Endothelial cell of umbilical vein (primary cell): Measurements from ENCODE around the gene MMP19. TPM values are rescaled to one million over a fixed set of nuclear protein-coding genes. Genes with fewer than 3 reads are reported as not detected.

Experiments used
- BruUV-seq: library from RNA; stranded (reverse); fragments of 400-500 nt; replicated peaks from 2 replicates; lab custom pipeline; 2021; lab: Mats Ljungman, UMichigan
- CTCF ChIA-PET: fragments of 300-600, 350-600 bp; sonication (Branson Sonifier 250); formaldehyde crosslinking; loops from one replicate; lab custom pipeline; 2021; ENCODE audit warnings: antibody characterized with exemption, inconsistent platforms; lab: Charles Lee
- POLR2A ChIA-PET: fragments of 300-600, 350-600 bp; sonication (Branson Sonifier 250); formaldehyde crosslinking; loops from one replicate; lab custom pipeline; 2021; ENCODE audit warnings: antibody characterized with exemption, inconsistent platforms; lab: Charles Lee
- DNase-seq: peaks from one replicate; pipeline ENCODE4 v3.0.0-alpha.2; 2011; ENCODE audit warnings: low read depth, low spot score
- FAIRE-seq: peaks from 2 replicates; lab custom pipeline; 2011; peaks lifted over from hg19 to GRCh38; lab: Jason Lieb, UNC
- H2AFZ ChIP-seq: 2 replicates; pipeline ENCODE4 v1.6.0; 2012; ENCODE audit warnings: low read depth, low read length, control low read depth, inconsistent platforms
- H3K27ac ChIP-seq: 2 replicates; pipeline ENCODE4 v1.5.1; 2011; ENCODE audit warnings: low read depth, mild to moderate bottlenecking, control low read depth, low read length, moderate library complexity; ENCODE audit not compliant: insufficient read depth
- H3K27me3 ChIP-seq, 2 experiments: 2 replicates each; pipeline versions ENCODE4 v1.6.0 to v1.6.1; 2011; ENCODE audit warnings: low read length in 2 of 2, mixed read lengths in 1 of 2; ENCODE audit not compliant: control insufficient read depth in 2 of 2, insufficient read depth in 2 of 2
- H3K36me3 ChIP-seq, 2 experiments: 2 replicates in 1 of 2; 3 replicates in 1 of 2; pipeline ENCODE4 v1.5.1; 2011; ENCODE audit warnings: low read length in 2 of 2, mild to moderate bottlenecking in 1 of 2, moderate library complexity in 1 of 2; ENCODE audit not compliant: control insufficient read depth in 2 of 2, insufficient read depth in 2 of 2; ENCODE audit errors: extremely low read depth in 1 of 2
- H3K4me1 ChIP-seq: 3 replicates; pipeline ENCODE4 v1.5.1; 2011; ENCODE audit warnings: mild to moderate bottlenecking, low read length; ENCODE audit not compliant: control insufficient read depth, insufficient read depth; ENCODE audit errors: extremely low read depth
- H3K4me2 ChIP-seq: 2 replicates; pipeline ENCODE4 v1.6.1; 2011; ENCODE audit warnings: low read length, control low read depth, mixed read lengths; ENCODE audit not compliant: insufficient read depth
- H3K4me3 ChIP-seq, 3 experiments: fragments of 200-600 bp in 1 of 3; sonication (generic), shearing (Covaris generic) in 1 of 3; replicated peaks in 1 of 3; 2 replicates each; pipeline ENCODE4 v1.5.1; 2011 to 2016; ENCODE audit warnings: control low read depth in 3 of 3, low read length in 3 of 3, mild to moderate bottlenecking in 2 of 3, inconsistent platforms in 1 of 3, low read depth in 1 of 3, moderate library complexity in 1 of 3; ENCODE audit not compliant: insufficient read depth in 1 of 3
- H3K79me2 ChIP-seq: 2 replicates; pipeline ENCODE4 v1.6.0; 2012; ENCODE audit warnings: low read length, inconsistent platforms; ENCODE audit not compliant: control insufficient read depth, insufficient read depth
- H3K9ac ChIP-seq: replicated peaks from 2 replicates; pipeline ENCODE3; 2011; ENCODE audit warnings: low read length, control low read depth; ENCODE audit not compliant: insufficient read depth; ENCODE audit errors: extremely low read depth
- H3K9me1 ChIP-seq: replicated peaks from 3 replicates; pipeline ENCODE4 v1.6.0; 2011; ENCODE audit warnings: mild to moderate bottlenecking, low read length; ENCODE audit not compliant: control insufficient read depth, insufficient read depth; ENCODE audit errors: extremely low read depth
- H3K9me3 ChIP-seq: replicated peaks from 2 replicates; pipeline ENCODE4 v1.5.1; 2012; ENCODE audit warnings: low read length, inconsistent platforms; ENCODE audit not compliant: control insufficient read depth, insufficient read depth
- H4K20me1 ChIP-seq: replicated peaks from 2 replicates; pipeline ENCODE3; 2011; ENCODE audit warnings: mild to moderate bottlenecking, low read length; ENCODE audit not compliant: control insufficient read depth, insufficient read depth; ENCODE audit errors: extremely low read depth
- EZH2 ChIP-seq: IDR thresholded peaks from 2 replicates; pipeline ENCODE4 v1.6.1; 2012; ENCODE audit warnings: borderline replicate concordance, low read depth, mild to moderate bottlenecking, moderate library complexity, low read length, inconsistent platforms; ENCODE audit not compliant: severe bottlenecking
- FOS ChIP-seq: IDR thresholded peaks from 2 replicates; pipeline ENCODE4 v1.6.1; 2011; ENCODE audit warnings: mild to moderate bottlenecking, low read length, moderate library complexity, borderline replicate concordance; ENCODE audit not compliant: insufficient read depth
- GATA2 ChIP-seq: IDR thresholded peaks from 2 replicates; pipeline ENCODE4 v1.7.0; 2011; ENCODE audit warnings: low read depth, mild to moderate bottlenecking, moderate library complexity, mixed read lengths, low read length; ENCODE audit not compliant: insufficient read length, insufficient read depth
- JUN ChIP-seq: IDR thresholded peaks from 2 replicates; pipeline ENCODE4 v1.6.1; 2011; ENCODE audit warnings: borderline replicate concordance, low read depth; ENCODE audit not compliant: insufficient read length, insufficient read depth
- MYC ChIP-seq: IDR thresholded peaks from one replicate; pipeline ENCODE4 v1.6.1; 2011; ENCODE audit warnings: mild to moderate bottlenecking, low read depth, low read length
- POLR2A ChIP-seq: IDR thresholded peaks from 2 replicates; pipeline ENCODE4 v1.6.1; 2012; ENCODE audit warnings: low read depth, mild to moderate bottlenecking, control low read depth, low read length
- POLR2AphosphoS5 ChIP-seq: IDR thresholded peaks from 2 replicates; pipeline ENCODE4 v1.6.1; 2012; ENCODE audit warnings: low read depth, mild to moderate bottlenecking, control low read depth, low read length, moderate library complexity; ENCODE audit not compliant: insufficient read depth
- dilution Hi-C: fragments of 300-500 bp; cut with MboI; formaldehyde crosslinking; loops from one replicate; pipeline ENCODE4 v1.15.0; 2019; ENCODE audit warnings: low sequenced_read_pairs; ENCODE audit not compliant: extremely low pct_ligation_motif_present
- intact Hi-C: fragments of 100-400 bp; cut with micrococcal nuclease; formaldehyde crosslinking; loops from one replicate; pipeline ENCODE4 v1.10.0; 2022
- polyA plus RNA-seq, 4 experiments: library from polyadenylated mRNA; depleted of rRNA in 3 of 4; stranded (reverse) in 3 of 4; unstranded in 1 of 4; fragments of >200 nt; gene quantifications; 2 replicates each; pipeline versions ENCODE4 v1.2.1 to v1.2.3, GENCODE V29; 2011 to 2012; ENCODE audit warnings: missing spikeins in 1 of 4
- total RNA-seq: library from RNA; stranded (reverse); gene quantifications from 2 replicates; pipeline ENCODE4 v1.2.3, GENCODE V29; 2021
- TF ChIP-seq, protein P1 (sequence below): IDR thresholded peaks from 2 replicates; pipeline ENCODE4 v1.6.1; 2011; ENCODE audit not compliant: insufficient read depth, insufficient read length
- TF ChIP-seq, protein P2 (sequence below), 2 donors: IDR thresholded peaks; 1 replicate in 1 of 2; 2 replicates in 1 of 2; pipeline ENCODE4 v1.5.1; 2011; ENCODE audit warnings: low read length in 2 of 2, mild to moderate bottlenecking in 2 of 2, moderate library complexity in 2 of 2, control low read depth in 1 of 2, inconsistent platforms in 1 of 2, low read depth in 1 of 2; ENCODE audit not compliant: insufficient read depth in 1 of 2; ENCODE audit errors: extremely low read depth in 1 of 2

Gene MMP19
- total and polyA plus RNA-seq, 2 donors (not counting 3 experiments of a cell fraction or from before 2014, with no cell fraction given) = 0.31 to 1.6 TPM

DNA sequence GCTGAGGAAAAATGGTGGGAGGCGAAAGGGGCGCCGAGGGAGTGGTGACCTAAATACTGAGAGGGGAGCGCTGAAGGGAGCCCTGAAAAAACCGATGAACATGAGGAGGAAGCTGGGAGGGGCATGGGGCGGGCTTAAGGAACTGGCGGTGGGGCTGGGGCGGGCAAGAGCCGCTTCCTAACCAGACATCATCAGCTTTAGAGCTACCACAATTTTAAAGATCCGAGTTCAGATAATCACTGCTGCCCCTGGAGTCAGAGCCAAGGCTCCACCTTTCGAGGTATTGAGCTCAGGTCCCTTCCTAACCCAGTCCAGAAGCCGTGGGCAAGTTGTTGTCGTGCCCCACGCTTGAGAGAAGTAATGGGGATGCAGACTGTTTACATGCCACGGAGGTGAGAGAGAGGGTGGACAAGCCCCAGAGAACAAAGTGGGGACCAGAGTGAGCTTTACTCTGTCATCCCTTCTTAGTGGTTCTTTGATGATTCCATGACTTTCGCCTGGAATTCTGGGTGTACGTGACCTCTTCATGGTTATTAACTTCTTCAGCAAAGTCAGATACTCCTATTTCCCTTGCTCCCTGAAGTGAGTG lies 24.5 kb downstream of the MMP19 start:
- no peaks in the 10 kb centered on the region for H3K27me3 ChIP-seq
- dilution Hi-C loops (no loop called here), intact Hi-C loops (loop anchor here (1.0 to 5.0 kb wide), 2 partner anchors 11 to 81 kb away; partner anchors contain the start of gene DNAJC14)
- TF ChIP-seq POLR2A = peak; percentile 31
- TF ChIP-seq MYC = no peak
- TF ChIP-seq, protein P1, sequence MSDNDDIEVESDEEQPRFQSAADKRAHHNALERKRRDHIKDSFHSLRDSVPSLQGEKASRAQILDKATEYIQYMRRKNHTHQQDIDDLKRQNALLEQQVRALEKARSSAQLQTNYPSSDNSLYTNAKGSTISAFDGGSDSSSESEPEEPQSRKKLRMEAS = no peak
- TF ChIP-seq JUN = no peak
- no peak for TF ChIP-seq GATA2
- TF ChIP-seq FOS = no peak
- peak; percentile 37 for TF ChIP-seq POLR2AphosphoS5
- TF ChIP-seq, protein P2, sequence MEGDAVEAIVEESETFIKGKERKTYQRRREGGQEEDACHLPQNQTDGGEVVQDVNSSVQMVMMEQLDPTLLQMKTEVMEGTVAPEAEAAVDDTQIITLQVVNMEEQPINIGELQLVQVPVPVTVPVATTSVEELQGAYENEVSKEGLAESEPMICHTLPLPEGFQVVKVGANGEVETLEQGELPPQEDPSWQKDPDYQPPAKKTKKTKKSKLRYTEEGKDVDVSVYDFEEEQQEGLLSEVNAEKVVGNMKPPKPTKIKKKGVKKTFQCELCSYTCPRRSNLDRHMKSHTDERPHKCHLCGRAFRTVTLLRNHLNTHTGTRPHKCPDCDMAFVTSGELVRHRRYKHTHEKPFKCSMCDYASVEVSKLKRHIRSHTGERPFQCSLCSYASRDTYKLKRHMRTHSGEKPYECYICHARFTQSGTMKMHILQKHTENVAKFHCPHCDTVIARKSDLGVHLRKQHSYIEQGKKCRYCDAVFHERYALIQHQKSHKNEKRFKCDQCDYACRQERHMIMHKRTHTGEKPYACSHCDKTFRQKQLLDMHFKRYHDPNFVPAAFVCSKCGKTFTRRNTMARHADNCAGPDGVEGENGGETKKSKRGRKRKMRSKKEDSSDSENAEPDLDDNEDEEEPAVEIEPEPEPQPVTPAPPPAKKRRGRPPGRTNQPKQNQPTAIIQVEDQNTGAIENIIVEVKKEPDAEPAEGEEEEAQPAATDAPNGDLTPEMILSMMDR (IDR thresholded peaks at IDR 0.05; ENCODE audit: extremely low read depth in 1 of 2, insufficient read depth in 1 of 2, low read depth in 1 of 2, low read length in 2 of 2) = no peak
- no peak for TF ChIP-seq EZH2
- H3K4me2 ChIP-seq = peak overlapping the region; percentile 70
- H3K9ac ChIP-seq = peak overlapping the region; percentile 66
- H3K9me1 ChIP-seq = no peaks in the 10 kb centered on the region
- BruUV-seq = TSS peak; percentile 48
- FAIRE-seq (no peak), DNase-seq (no peak)
- H3K4me1 ChIP-seq = peaks cover 16% of the 10 kb centered on the region
- H3K27ac ChIP-seq = peak overlapping the region; percentile 18
- H3K4me3 ChIP-seq = peak overlapping the region; percentile 67 to 82 (median 73)
- H3K79me2 ChIP-seq = peaks cover 58% of the 10 kb centered on the region
- no peaks in the 10 kb centered on the region for H4K20me1 ChIP-seq
- POLR2A ChIA-PET = interaction anchor here (0.8 to 1.8 kb wide), 5 partner anchors 8 to 113 kb away, joined by 3 to 40 read pairs (median 7); partner anchors contain the start of genes CD63 and DNAJC14
- H3K36me3 ChIP-seq = peaks cover 14 to 21% of the 10 kb centered on the region in 2 experiments
- no peaks in the 10 kb centered on the region for H3K9me3 ChIP-seq
- H2AFZ ChIP-seq = peak overlapping the region; percentile 63
- CTCF ChIA-PET = interaction anchor here (0.6 to 5.8 kb wide), 14 partner anchors 9 to 178 kb away, joined by 3 to 38 read pairs (median 6); partner anchors contain the start of genes DGKA, DNAJC14, GDF11 and PYM1
